GM12878 (cell line): Measurements from ENCODE around the gene SUMF2. TPM values are rescaled to one million over a fixed set of nuclear protein-coding genes. Genes with fewer than 3 reads are reported as not detected.

Experiments
- ASH2L ChIP-seq: fragments of 300-600, 200-600 bp; sonication (generic); IDR thresholded peaks from 2 replicates; pipeline ENCODE4 v1.6.1; 2017; ENCODE audit warnings: low read depth, mild to moderate bottlenecking, borderline replicate concordance
- CBX3 ChIP-seq: fragments of 200-600 bp; sonication (generic); IDR thresholded peaks from 2 replicates; pipeline ENCODE4 v1.6.1; 2016; ENCODE audit warnings: low read depth, borderline replicate concordance
- CREB1 ChIP-seq: IDR thresholded peaks from 2 replicates; pipeline ENCODE4 v1.6.1; 2012; ENCODE audit warnings: low read depth, mild to moderate bottlenecking, inconsistent platforms
- GABPA ChIP-seq: IDR thresholded peaks from 2 replicates; pipeline ENCODE4 v1.6.1; 2014; ENCODE audit warnings: antibody characterized with exemption, low read depth, mild to moderate bottlenecking, inconsistent platforms
- MTA2 ChIP-seq: fragments of 450-650 bp; IDR thresholded peaks from 2 replicates; pipeline ENCODE4 v1.6.1; 2016; ENCODE audit warnings: low read depth, mild to moderate bottlenecking, moderate library complexity
- NFXL1 ChIP-seq: fragments of 450-650 bp; IDR thresholded peaks from 2 replicates; pipeline ENCODE4 v1.6.1; 2017; ENCODE audit warnings: antibody characterized with exemption, mild to moderate bottlenecking, borderline replicate concordance
- NR2C1 ChIP-seq: fragments of 450-650 bp; IDR thresholded peaks from 2 replicates; pipeline ENCODE4 v1.6.1; 2017; ENCODE audit warnings: antibody characterized with exemption, mild to moderate bottlenecking, moderate library complexity
- RBBP5 ChIP-seq: fragments of 200-600 bp; sonication (generic); conservative IDR thresholded peaks from 2 replicates; pipeline ENCODE4 v1.6.1; 2016
- RELA ChIP-seq: fragments of 450-650 bp; IDR thresholded peaks from 2 replicates; pipeline ENCODE4 v1.8.0; 2014; ENCODE audit warnings: borderline replicate concordance; ENCODE audit not compliant: partially characterized antibody
- SIX5 ChIP-seq: IDR thresholded peaks from 2 replicates; pipeline ENCODE4 v1.6.1; 2011; ENCODE audit warnings: mild to moderate bottlenecking, low read depth, low read length, moderate library complexity; ENCODE audit not compliant: severe bottlenecking
- SMAD5 ChIP-seq: IDR thresholded peaks from 2 replicates; pipeline ENCODE4 v1.6.1; 2016; ENCODE audit warnings: antibody characterized with exemption, low read depth
- SREBF2 ChIP-seq: IDR thresholded peaks from 2 replicates; pipeline ENCODE4 v1.6.1; 2012; ENCODE audit warnings: mild to moderate bottlenecking, low read length
- SRF ChIP-seq, 2 experiments: IDR thresholded peaks; 2 replicates each; pipeline ENCODE4 v1.6.1; 2011; ENCODE audit warnings: low read depth in 2 of 2, low read length in 2 of 2, mild to moderate bottlenecking in 1 of 2, moderate library complexity in 1 of 2
- TCF7 ChIP-seq: IDR thresholded peaks from 2 replicates; pipeline ENCODE4 v1.6.1; 2014; ENCODE audit warnings: antibody characterized with exemption, borderline replicate concordance
- ZBED1 ChIP-seq: IDR thresholded peaks from 2 replicates; pipeline ENCODE4 v1.6.1; 2016; ENCODE audit warnings: borderline replicate concordance
- ZNF384 ChIP-seq: IDR thresholded peaks from 2 replicates; pipeline ENCODE4 v1.6.1; 2012; ENCODE audit warnings: low read depth, mild to moderate bottlenecking, low read length, improper control_type of control experiment, borderline replicate concordance
- polyA plus RNA-seq, 11 experiments: library from polyadenylated mRNA; depleted of rRNA in 4 of 11; unstranded in 6 of 11; stranded (reverse) in 5 of 11; fragments of >200 nt; fragmentation: Nextera tagmentation in 4 of 11; fragmentation: Illumina TruSeq in 1 of 11; extraction: Ambion mirVana in 4 of 11; extraction: Trizol in 1 of 11; gene quantifications; 1 replicate in 1 of 11; 2 replicates in 10 of 11; pipeline versions ENCODE4 v1.2.1 to v1.2.3, GENCODE V29; 2011 to 2016; ENCODE audit warnings: inconsistent platforms in 2 of 11, missing spikeins in 2 of 11, low read depth in 1 of 11
- total RNA-seq, 4 experiments: library from RNA; depleted of rRNA in 3 of 4; stranded (reverse); fragments of >200 nt in 3 of 4; fragmentation: Illumina TruSeq in 1 of 4; extraction: Trizol in 1 of 4; gene quantifications; 2 replicates each; pipeline versions ENCODE4 v1.2.1 to v1.2.3, GENCODE V29; 2013 to 2021
- TF ChIP-seq, protein P1 (sequence below): IDR thresholded peaks from 2 replicates; pipeline ENCODE4 v1.6.1; 2012; ENCODE audit warnings: mild to moderate bottlenecking, low read depth, low read length
- TF ChIP-seq, protein P2 (sequence below): IDR thresholded peaks from 2 replicates; pipeline ENCODE4 v1.6.1; 2012; ENCODE audit warnings: low read depth, low read length, improper control_type of control experiment
- TF ChIP-seq, protein P3 (sequence below): IDR thresholded peaks from 2 replicates; pipeline ENCODE4 v1.6.1; 2012; ENCODE audit warnings: low read length, inconsistent platforms
- TF ChIP-seq, protein P4 (sequence below): fragments of 450-650 bp; IDR thresholded peaks from 2 replicates; pipeline ENCODE4 v1.6.1; 2017; ENCODE audit warnings: mild to moderate bottlenecking, moderate library complexity

The SUMF2 gene
- total and polyA plus RNA-seq, 10 of the 15 experiments (the other 5 are each of a cell fraction or from before 2014, with no cell fraction given) = 39.9 to 106 (median 71.7) TPM

DNA sequence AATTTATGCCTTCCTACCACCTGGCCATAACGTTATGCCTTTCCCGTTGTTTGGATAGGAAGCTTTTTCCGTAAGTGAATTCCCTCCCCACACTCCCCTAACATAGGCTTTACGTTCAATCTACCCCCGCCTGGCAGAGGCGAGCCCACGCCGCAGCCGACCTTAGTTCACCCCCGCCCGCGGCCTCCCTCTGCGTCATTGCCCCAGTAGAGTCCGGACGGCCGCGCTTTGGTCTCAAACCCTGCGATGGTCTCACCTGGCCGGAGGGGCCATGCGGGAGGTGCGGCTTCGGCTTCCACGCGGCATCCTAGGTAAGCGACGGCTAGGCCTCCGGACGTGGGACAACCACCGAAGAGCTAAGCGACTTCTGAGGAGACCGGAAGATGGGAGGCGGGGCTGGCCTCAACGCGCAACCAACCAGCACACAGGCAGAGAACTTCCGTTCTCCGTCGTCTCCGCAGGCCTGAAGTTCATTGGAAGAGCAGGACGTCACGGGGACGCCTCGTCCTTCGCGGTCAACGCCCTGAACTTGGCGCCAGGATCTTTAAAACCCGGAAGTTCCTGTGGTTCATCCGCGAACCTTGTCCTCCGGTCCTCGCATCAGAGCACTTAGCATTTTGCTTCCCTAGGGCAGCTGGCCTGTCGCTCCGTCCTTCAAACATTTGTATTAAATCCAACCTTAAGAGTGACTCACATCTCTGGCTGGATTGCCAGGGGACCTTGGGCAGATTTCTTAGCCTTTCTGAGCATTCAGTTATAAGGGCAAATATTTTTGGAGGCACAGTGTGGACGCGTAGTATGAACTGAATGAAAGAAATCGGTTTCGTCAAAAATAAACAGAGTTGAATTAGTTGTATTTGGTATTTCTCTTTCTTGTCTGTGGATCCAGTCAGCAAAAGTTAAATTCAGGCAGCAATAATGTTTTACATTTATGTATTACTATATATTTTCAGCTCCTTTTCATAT is 42.3 kb downstream of the SUMF2 start, which contains the start of gene CHCHD2 (continued):
- TF ChIP-seq, protein P1, sequence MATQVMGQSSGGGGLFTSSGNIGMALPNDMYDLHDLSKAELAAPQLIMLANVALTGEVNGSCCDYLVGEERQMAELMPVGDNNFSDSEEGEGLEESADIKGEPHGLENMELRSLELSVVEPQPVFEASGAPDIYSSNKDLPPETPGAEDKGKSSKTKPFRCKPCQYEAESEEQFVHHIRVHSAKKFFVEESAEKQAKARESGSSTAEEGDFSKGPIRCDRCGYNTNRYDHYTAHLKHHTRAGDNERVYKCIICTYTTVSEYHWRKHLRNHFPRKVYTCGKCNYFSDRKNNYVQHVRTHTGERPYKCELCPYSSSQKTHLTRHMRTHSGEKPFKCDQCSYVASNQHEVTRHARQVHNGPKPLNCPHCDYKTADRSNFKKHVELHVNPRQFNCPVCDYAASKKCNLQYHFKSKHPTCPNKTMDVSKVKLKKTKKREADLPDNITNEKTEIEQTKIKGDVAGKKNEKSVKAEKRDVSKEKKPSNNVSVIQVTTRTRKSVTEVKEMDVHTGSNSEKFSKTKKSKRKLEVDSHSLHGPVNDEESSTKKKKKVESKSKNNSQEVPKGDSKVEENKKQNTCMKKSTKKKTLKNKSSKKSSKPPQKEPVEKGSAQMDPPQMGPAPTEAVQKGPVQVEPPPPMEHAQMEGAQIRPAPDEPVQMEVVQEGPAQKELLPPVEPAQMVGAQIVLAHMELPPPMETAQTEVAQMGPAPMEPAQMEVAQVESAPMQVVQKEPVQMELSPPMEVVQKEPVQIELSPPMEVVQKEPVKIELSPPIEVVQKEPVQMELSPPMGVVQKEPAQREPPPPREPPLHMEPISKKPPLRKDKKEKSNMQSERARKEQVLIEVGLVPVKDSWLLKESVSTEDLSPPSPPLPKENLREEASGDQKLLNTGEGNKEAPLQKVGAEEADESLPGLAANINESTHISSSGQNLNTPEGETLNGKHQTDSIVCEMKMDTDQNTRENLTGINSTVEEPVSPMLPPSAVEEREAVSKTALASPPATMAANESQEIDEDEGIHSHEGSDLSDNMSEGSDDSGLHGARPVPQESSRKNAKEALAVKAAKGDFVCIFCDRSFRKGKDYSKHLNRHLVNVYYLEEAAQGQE = no peak
- no peak for TF ChIP-seq CBX3
- TF ChIP-seq CREB1 = peak; percentile 87; the same call in 1 of the 2 replicates
- no peak for TF ChIP-seq NFXL1
- TF ChIP-seq, protein P2, sequence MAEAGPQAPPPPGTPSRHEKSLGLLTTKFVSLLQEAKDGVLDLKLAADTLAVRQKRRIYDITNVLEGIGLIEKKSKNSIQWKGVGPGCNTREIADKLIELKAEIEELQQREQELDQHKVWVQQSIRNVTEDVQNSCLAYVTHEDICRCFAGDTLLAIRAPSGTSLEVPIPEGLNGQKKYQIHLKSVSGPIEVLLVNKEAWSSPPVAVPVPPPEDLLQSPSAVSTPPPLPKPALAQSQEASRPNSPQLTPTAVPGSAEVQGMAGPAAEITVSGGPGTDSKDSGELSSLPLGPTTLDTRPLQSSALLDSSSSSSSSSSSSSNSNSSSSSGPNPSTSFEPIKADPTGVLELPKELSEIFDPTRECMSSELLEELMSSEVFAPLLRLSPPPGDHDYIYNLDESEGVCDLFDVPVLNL = peak; percentile 93
- TF ChIP-seq SRF (IDR thresholded peaks at IDR 0.05; ENCODE audit: low read depth in 2 of 2, low read length in 2 of 2) = peak in 1 of 2 experiments; percentile 79; a peak in 2 of 4 replicates
- peak; percentile 62 for TF ChIP-seq SMAD5
- TF ChIP-seq ZNF384 = no peak
- peak; percentile 47 for TF ChIP-seq SIX5
- 0 out of 2 replicates have a peak, but pooled peaks have one; percentile 13 for TF ChIP-seq ZBED1
- peak; percentile 95 for TF ChIP-seq GABPA
- peak; percentile 42; the same call in 1 of the 2 replicates for TF ChIP-seq MTA2
- TF ChIP-seq, protein P3, sequence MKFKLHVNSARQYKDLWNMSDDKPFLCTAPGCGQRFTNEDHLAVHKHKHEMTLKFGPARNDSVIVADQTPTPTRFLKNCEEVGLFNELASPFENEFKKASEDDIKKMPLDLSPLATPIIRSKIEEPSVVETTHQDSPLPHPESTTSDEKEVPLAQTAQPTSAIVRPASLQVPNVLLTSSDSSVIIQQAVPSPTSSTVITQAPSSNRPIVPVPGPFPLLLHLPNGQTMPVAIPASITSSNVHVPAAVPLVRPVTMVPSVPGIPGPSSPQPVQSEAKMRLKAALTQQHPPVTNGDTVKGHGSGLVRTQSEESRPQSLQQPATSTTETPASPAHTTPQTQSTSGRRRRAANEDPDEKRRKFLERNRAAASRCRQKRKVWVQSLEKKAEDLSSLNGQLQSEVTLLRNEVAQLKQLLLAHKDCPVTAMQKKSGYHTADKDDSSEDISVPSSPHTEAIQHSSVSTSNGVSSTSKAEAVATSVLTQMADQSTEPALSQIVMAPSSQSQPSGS = 0 out of 2 replicates have a peak, but pooled peaks have one; percentile 35
- no peak for TF ChIP-seq RBBP5
- peak; percentile 90 for TF ChIP-seq NR2C1
- TF ChIP-seq ASH2L = no peak
- no peak for TF ChIP-seq RELA
- TF ChIP-seq SREBF2 = no peak
- TF ChIP-seq TCF7 = no peak
- TF ChIP-seq, protein P4, sequence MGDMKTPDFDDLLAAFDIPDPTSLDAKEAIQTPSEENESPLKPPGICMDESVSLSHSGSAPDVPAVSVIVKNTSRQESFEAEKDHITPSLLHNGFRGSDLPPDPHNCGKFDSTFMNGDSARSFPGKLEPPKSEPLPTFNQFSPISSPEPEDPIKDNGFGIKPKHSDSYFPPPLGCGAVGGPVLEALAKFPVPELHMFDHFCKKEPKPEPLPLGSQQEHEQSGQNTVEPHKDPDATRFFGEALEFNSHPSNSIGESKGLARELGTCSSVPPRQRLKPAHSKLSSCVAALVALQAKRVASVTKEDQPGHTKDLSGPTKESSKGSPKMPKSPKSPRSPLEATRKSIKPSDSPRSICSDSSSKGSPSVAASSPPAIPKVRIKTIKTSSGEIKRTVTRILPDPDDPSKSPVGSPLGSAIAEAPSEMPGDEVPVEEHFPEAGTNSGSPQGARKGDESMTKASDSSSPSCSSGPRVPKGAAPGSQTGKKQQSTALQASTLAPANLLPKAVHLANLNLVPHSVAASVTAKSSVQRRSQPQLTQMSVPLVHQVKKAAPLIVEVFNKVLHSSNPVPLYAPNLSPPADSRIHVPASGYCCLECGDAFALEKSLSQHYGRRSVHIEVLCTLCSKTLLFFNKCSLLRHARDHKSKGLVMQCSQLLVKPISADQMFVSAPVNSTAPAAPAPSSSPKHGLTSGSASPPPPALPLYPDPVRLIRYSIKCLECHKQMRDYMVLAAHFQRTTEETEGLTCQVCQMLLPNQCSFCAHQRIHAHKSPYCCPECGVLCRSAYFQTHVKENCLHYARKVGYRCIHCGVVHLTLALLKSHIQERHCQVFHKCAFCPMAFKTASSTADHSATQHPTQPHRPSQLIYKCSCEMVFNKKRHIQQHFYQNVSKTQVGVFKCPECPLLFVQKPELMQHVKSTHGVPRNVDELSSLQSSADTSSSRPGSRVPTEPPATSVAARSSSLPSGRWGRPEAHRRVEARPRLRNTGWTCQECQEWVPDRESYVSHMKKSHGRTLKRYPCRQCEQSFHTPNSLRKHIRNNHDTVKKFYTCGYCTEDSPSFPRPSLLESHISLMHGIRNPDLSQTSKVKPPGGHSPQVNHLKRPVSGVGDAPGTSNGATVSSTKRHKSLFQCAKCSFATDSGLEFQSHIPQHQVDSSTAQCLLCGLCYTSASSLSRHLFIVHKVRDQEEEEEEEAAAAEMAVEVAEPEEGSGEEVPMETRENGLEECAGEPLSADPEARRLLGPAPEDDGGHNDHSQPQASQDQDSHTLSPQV = no peak
